HG02623 (cell line): ENCODE data around the gene CHST8.
"Not testable (repeated sequence)": the region's sequence is repeated elsewhere in the genome, so short reads cannot be mapped to it uniquely, and the experiment has no call there.

Experiments used
- ATAC-seq: cut with Tn5 transposase; IDR thresholded peaks from one replicate; pipeline ENCODE4 v1.9.1; 2021; ENCODE audit warnings: moderate library complexity; ENCODE audit not compliant: unreplicated experiment

The CHST8 gene

GRCh38 chr19:33688171-33688992, 66.6 kb downstream of the CHST8 start:
- no peak for ATAC-seq

DNA sequence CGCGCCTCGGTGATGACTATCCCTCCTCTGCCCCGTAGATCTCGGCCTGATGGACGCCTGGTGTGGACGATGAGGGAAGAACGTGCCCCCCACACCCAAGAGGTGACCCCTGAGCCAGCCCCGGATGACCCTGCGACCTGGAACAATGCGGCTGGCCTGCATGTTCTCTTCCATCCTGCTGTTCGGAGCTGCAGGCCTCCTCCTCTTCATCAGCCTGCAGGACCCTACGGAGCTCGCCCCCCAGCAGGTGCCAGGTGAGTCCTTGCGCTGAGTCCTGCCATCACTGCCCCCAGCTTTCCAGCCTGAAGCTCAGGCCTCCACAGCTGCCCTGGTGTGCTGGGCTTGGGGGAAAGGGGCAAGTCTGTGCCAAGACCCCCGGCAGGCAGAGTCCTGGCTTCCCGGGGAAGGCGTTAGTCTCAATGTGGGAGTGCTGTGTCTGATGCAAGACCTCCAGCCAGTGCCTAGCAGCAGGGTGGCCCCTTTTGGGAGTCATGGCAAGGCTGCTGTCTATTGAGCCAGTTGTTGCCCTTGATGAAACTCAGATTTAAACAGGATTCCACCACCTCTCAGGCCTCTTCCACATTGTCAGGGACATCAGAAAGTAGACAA, 67.5 kb downstream of the CHST8 start:
- no peak for ATAC-seq

DNA sequence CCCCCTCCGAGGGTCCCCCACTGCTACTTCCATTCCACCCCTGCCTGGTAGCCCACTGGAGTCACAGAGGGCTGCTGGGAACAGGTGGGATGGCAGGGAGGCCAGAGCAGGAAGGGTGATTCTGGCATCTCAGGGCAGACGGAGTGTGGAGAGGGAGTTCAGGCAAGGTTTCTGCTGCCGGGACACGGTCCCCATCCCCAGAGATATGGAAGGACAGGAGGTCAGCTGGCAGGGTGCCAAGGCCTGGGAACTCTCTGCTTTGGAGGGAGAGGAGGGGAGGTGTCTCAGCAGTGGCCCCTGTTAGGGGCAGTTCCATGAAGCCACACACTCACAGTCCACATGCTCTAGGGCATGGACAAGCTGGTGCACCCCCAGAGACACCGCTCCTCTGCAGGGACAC, 68.1 kb downstream of the CHST8 start:
- ATAC-seq, result no peak

GRCh38 chr19:33690378-33691029, 68.8 kb downstream of the CHST8 start:
- ATAC-seq, result no peak

GRCh38 chr19:33691030-33691427, 69.3 kb downstream of the CHST8 start:
- no peak for ATAC-seq

DNA sequence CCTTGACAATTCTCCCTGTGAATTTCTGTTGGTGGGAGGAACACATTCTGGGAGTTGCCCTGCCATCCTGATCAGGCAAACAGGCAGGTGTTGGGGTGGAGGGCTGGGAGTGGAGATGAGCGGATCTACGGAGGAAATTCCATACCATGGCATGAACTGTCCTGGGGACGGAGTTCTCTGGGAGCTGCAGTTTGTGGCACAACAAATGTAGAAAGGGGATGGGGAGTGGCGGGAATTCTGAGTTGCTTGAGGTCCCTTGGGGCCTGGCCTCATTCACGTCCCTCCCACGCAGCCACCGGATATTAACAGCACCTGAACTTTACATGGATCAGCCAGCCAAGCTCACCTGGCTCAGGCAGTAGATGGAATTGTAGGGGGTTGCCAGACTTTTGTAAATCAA, 70.0 kb downstream of the CHST8 start:
- ATAC-seq, result no peak

DNA sequence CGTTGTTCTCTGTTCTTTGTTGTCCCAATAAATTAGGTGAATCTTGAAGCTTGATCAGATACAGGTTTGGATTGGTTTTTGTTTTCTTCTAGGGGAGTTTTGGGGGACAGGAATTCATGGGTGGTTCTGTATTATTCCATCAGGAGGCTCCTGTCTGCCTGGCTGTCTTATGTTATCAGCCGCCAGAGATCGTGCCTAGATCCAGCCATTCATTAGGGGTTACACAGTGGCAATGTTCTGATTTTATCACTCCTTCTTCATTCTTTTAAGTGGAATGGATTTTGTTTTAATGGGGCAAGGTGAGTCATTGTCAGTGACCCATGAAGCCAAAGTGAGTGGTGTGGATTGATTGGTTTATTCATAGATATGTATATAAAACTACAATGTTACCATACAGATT, 71.9 kb downstream of the CHST8 start:
- ATAC-seq, result no peak

DNA sequence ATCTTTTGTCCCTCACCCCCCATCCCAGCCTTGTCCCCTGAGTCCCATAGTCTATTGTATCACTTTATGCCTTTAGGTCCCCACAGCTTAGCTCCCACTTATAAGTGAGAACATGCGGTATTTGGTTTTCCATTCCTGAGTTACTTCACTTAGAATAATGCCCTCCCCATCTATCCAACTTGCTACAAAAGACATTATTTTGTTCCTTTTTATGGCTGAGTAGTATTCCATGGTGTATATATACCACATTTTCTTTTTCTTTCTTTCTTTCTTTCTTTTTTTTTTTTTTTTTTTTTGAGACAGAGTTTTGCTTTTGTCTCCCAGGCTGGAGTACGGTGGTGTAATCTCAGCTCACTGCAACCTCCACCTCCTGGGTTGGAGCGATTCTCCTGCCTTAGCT, 73.8 kb downstream of the CHST8 start:
- ATAC-seq, result not testable (repeated sequence)

GRCh38 chr19:33697766-33698165, 76.0 kb downstream of the CHST8 start:
- no peak for ATAC-seq

DNA sequence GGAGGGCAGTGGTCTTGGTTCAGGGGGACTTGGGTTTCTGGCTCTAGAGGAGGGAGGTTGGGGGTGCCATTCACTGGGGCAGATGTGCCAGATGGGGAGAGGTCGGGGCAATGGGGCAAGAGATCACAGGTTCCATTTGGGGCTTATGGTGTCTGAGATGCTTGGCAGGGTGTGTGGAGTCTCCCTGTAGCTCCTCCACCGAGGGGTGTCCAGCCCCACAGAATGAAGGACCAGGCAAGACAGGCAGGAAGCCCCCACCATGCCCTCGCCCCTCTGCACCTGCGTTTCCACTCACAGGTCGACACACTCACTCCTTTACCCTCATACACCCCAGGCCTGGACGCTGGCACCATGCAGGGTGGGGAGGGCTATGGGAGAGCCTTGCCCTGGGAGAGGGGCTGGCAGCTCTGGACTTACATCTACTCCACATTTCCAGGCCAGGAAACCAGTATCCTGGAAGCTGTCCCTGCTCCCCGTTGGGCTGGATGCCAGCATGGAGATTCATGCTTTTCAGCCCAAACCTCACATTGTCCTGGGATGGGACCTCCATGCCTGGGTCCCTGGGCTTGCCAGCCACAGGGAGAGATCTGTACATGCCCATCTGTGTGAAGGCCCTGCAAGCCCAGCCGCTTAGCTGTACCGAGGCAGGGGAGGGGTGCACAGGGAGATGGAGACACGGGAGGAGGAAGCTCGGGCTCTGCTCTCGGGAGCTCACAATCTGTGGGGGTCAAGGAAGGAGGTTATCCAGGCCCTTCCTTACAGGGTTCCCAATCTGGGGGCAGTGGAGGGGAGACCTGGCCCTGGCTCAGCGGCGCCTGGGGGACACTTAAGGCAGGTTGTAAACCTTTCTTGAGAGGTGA, 77.1 kb downstream of the CHST8 start:
- no peak for ATAC-seq

DNA sequence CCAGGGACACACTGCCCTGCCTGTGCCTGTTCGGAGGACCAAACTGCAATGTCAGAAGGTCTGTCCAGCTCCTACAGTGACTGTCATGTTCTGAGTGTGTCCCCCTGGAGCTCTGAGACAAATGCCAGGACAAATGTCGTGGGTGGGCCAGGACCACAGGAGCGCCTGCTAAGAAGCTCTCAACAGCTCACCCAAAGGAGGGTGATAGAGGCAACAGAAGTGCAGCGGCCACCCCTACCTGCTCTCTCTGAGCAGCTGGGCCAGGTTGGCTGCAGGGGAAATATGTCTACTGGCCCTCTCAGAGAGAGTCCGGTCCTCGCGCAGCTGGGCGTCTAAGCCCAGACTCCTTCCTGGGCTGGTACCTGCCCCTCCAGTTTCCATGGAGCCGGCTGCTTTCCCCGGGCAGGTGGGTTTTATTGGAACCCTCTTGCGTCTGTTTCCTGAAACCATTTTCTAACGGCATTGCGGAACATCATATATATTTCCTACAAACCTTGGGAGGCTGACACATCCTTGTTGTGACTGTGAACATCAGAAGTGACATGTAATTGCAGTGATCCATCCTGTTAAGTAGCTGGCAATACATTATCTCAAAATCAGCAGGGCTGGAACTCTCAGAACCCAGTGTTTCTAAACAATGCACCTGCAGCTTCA, 78.1 kb downstream of the CHST8 start:
- no peak for ATAC-seq

DNA sequence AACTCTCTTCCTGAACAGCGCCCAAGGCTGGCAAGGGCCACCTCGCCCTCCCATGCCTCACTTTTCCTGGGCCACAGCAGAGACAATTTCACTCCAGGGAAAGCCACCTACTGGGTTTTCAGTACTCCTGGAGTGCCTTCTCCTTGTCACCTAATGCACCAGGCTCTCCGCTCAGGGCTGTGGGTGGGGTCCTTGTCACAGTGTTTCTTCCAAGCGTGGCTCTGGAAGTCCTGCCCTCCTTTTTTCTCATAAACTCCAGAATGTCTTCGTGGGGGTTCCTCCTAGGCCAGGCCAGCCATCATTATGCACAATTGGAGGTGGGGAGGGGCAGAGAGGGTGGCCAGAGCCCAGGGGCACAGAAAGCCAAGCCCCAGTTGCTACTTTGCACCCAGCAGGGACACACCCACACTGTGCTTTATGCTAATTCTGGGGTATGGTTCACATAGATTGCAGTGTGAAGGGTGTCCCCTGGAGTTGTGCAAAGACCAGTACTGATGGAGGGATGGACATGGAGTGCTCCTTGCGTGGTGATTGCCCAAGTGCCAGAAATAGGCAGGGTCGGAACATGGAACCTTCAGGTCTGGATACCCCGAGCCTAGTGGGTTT, 78.8 kb downstream of the CHST8 start:
- ATAC-seq, result no peak

DNA sequence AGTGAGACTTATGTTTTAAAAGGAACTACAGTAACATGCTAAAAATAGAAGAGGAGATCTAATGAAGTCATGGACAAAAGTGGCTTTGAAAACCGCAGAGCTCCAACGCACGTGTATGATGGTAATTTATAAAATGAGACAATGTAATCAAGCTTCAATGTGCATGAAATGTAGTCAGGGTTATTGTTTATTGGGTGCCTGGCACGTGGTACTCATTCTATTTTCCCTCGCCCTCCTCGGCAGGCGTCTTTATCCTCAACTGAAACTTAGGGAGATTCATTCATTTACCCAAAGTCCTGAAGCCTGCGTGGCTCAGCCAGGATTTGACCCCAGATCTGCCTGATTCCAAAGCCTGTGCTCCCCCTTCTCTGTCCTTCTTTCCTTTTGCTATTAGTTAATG, 79.8 kb downstream of the CHST8 start:
- ATAC-seq, result no peak

GRCh38 chr19:33702606-33703437, 81.1 kb downstream of the CHST8 start:
- ATAC-seq, result no peak

GRCh38 chr19:33703438-33703750, 81.6 kb downstream of the CHST8 start:
- ATAC-seq, result no peak

DNA sequence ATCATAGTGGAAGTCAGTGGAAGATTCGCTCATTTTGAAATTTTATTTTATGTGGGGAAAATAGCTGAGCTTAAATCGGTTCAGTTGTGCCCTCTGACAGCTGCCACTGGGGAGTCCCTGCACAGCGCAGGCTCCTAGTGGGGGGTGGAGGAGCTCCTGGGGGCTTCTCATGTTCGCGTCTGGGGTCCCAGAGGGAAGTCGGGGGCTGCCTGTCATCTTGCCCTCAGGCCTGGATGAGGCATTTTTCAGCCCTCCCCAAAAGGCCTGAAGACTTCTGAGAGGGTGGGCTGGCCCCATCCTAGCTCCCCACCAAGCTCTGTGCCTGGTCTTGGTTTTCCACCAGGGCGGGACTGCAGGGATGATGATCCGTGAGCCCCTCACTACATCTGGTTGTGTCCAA, 82.1 kb downstream of the CHST8 start:
- ATAC-seq, result no peak

- ATAC-seq, result no peak
These were observed 82.5 kb downstream of the CHST8 start for GRCh38 chr19:33704271-33704670.

- no peak for ATAC-seq
These were observed 83.5 kb downstream of the CHST8 start for GRCh38 chr19:33705090-33705847.

DNA sequence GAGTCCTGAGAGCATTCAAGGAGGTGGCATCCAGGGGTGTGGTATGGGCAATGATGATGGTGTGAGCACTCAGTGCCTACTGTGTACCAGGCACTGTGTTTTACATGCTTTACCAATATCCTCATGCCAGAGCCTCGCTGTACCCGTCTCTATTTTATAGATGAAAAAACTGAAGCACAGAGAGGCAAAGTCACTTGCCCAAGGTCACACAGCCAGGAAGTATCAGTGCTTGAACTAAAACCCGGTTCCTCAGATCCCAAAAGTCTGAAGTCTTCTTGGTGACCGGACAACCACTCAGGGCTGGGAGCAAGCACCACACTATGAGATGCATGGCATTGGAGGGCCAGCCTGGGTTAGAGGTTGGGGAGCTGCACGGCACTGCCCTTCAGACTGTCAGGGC, 84.1 kb downstream of the CHST8 start:
- ATAC-seq, result no peak
